Astrocyte (in vitro differentiated cells and primary cell): ENCODE results near the gene CYP1A2. TPM values are rescaled to one million over a fixed set of nuclear protein-coding genes. Genes with fewer than 3 reads are reported as not detected.

Experiments
- DNase-seq: peaks from one replicate; pipeline ENCODE4 v3.0.0-alpha.2; 2010; ENCODE audit warnings: low read depth
- FAIRE-seq: peaks from 2 replicates; lab custom pipeline; 2011; peaks lifted over from hg19 to GRCh38; lab: Jason Lieb, UNC
- H2AFZ ChIP-seq: 2 replicates; pipeline ENCODE4 v1.6.0; 2012; ENCODE audit warnings: low read depth, low read length, inconsistent platforms
- H3K27ac ChIP-seq: 2 replicates; pipeline ENCODE4 v1.5.1; 2011; ENCODE audit warnings: low read depth, low read length, inconsistent platforms
- H3K27me3 ChIP-seq: 2 replicates; pipeline ENCODE4 v1.6.0; 2011; ENCODE audit warnings: low read length, inconsistent platforms; ENCODE audit not compliant: insufficient read depth
- H3K36me3 ChIP-seq: 2 replicates; pipeline ENCODE4 v1.5.1; 2011; ENCODE audit warnings: low read length, inconsistent platforms; ENCODE audit not compliant: insufficient read depth
- H3K4me1 ChIP-seq: 2 replicates; pipeline ENCODE4 v1.5.1; 2011; ENCODE audit warnings: low read length, inconsistent platforms; ENCODE audit not compliant: insufficient read depth
- H3K4me2 ChIP-seq: 2 replicates; pipeline ENCODE4 v1.6.0; 2012; ENCODE audit warnings: low read length, inconsistent platforms
- H3K4me3 ChIP-seq: 2 replicates; pipeline ENCODE4 v1.5.1; 2011; ENCODE audit warnings: low read depth, mild to moderate bottlenecking, low read length, inconsistent platforms; ENCODE audit not compliant: insufficient read depth
- H3K79me2 ChIP-seq: 2 replicates; pipeline ENCODE4 v1.6.0; 2012; ENCODE audit warnings: mild to moderate bottlenecking, low read length, inconsistent platforms; ENCODE audit not compliant: insufficient read depth
- H3K9ac ChIP-seq: 2 replicates; pipeline ENCODE4 v1.6.0; 2012; ENCODE audit warnings: mild to moderate bottlenecking, low read length, inconsistent platforms
- H3K9me3 ChIP-seq: 2 replicates; pipeline ENCODE4 v1.5.1; 2012; ENCODE audit warnings: low read depth, mild to moderate bottlenecking, low read length, inconsistent platforms; ENCODE audit not compliant: insufficient read depth
- H4K20me1 ChIP-seq: 2 replicates; pipeline ENCODE4 v1.6.0; 2012; ENCODE audit warnings: low read length, inconsistent platforms; ENCODE audit not compliant: insufficient read depth
- H3K27ac Mint-ChIP-seq: one replicate; pipeline ENCODE4 v1.8.0; 2021; ENCODE audit warnings: mild to moderate bottlenecking, mixed read lengths; ENCODE audit not compliant: unreplicated experiment
- H3K27me3 Mint-ChIP-seq: one replicate; pipeline ENCODE4 v1.8.0; 2021; ENCODE audit warnings: low read depth, mixed read lengths; ENCODE audit not compliant: unreplicated experiment
- H3K36me3 Mint-ChIP-seq: one replicate; pipeline ENCODE4 v1.8.0; 2021; ENCODE audit warnings: low read depth, mixed read lengths; ENCODE audit not compliant: unreplicated experiment
- H3K4me1 Mint-ChIP-seq: one replicate; pipeline ENCODE4 v1.8.0; 2021; ENCODE audit warnings: low read depth, mixed read lengths; ENCODE audit not compliant: unreplicated experiment
- H3K4me3 Mint-ChIP-seq: one replicate; pipeline ENCODE4 v1.8.0; 2021; ENCODE audit warnings: mild to moderate bottlenecking, moderate library complexity, mixed read lengths; ENCODE audit not compliant: unreplicated experiment
- H3K9me3 Mint-ChIP-seq: one replicate; pipeline ENCODE4 v1.8.0; 2021; ENCODE audit warnings: mild to moderate bottlenecking, mixed read lengths; ENCODE audit not compliant: unreplicated experiment
- CTCF ChIP-seq: IDR thresholded peaks from 2 replicates; pipeline ENCODE4 v1.5.1; 2011; ENCODE audit warnings: low read depth, mild to moderate bottlenecking, inconsistent platforms, low read length, moderate library complexity; ENCODE audit not compliant: insufficient read depth
- EZH2 ChIP-seq: IDR thresholded peaks from 2 replicates; pipeline ENCODE4 v1.6.1; 2012; ENCODE audit warnings: mild to moderate bottlenecking, low read length, inconsistent platforms; ENCODE audit not compliant: insufficient read depth
- microRNA-seq: library from miRNA; unstranded; fragments of <30 nt; microRNA quantifications from one replicate; pipeline ENCODE4 v1.2.0, GENCODE V29; 2020
- total RNA-seq: library from RNA; stranded (reverse); gene quantifications from 2 replicates; pipeline ENCODE4 v1.2.1, GENCODE V29; 2021

CYP1A2 gene
- total RNA-seq, 1 donor from 2014 or later = not detected

GRCh38 chr15:74804935-74805334 is 56.3 kb downstream of the CYP1A2 start:
- peaks cover 4% of the 10 kb centered on the region for H3K36me3 Mint-ChIP-seq
- no peak for TF ChIP-seq EZH2
- no peak for TF ChIP-seq CTCF
- H3K27me3 Mint-ChIP-seq = no peaks in the 10 kb centered on the region
- Histone ChIP-seq H3K27me3 (no peaks in the 10 kb centered on the region), H3K27ac (no peak overlapping the region), H3K4me1 (peaks cover 8% of the 10 kb centered on the region), H3K9me3 (no peaks in the 10 kb centered on the region), H4K20me1 (peaks cover 11% of the 10 kb centered on the region), H3K4me3 (no peak overlapping the region), H2AFZ (no peak overlapping the region), H3K9ac (no peak overlapping the region), H3K36me3 (peaks cover 1% of the 10 kb centered on the region), H3K4me2 (no peak overlapping the region), H3K79me2 (no peaks in the 10 kb centered on the region)
- no peak overlapping the region for H3K4me3 Mint-ChIP-seq
- DNase-seq (no peak), FAIRE-seq (no peak)
- H3K4me1 Mint-ChIP-seq = peaks cover 10% of the 10 kb centered on the region
- H3K9me3 Mint-ChIP-seq = no peaks in the 10 kb centered on the region
- no peak overlapping the region for H3K27ac Mint-ChIP-seq

Small RNA genes lying within 50 kb of the gene (microRNA-seq; reads per million reads assigned to microRNA genes)
- gene MIR4513 = not detected

Other genes with a start within 250 kb of the CYP1A2 start
- 11.9 and 18.5 TPM in 2 replicates for gene ARID3B, start 207.6 kb upstream of the CYP1A2 start, total RNA-seq
- 57.4 and 65.8 TPM in 2 replicates for gene CLK3, start 133.0 kb upstream of the CYP1A2 start, total RNA-seq
- 44.1 and 47.6 TPM in 2 replicates for gene EDC3, start 52.8 kb upstream of the CYP1A2 start, total RNA-seq
- gene CYP1A1, start 23.3 kb upstream of the CYP1A2 start, total RNA-seq = 0.58 and 0.91 TPM in 2 replicates
- 45.4 and 49.8 TPM in 2 replicates for gene CSK, start 33.2 kb downstream of the CYP1A2 start, total RNA-seq
- gene LMAN1L, start 64.0 kb downstream of the CYP1A2 start, total RNA-seq = 0.32 TPM in 1 of 2 replicates, not detected in the other
- not detected in 2 replicates for gene CPLX3, start 77.8 kb downstream of the CYP1A2 start, total RNA-seq
- 14.2 and 15.6 TPM in 2 replicates for gene ULK3, start 94.3 kb downstream of the CYP1A2 start, total RNA-seq
- gene SCAMP2, start 124.5 kb downstream of the CYP1A2 start, total RNA-seq = 56.4 and 58.7 TPM in 2 replicates
- 25.9 and 29.2 TPM in 2 replicates for gene MPI, start 141.2 kb downstream of the CYP1A2 start, total RNA-seq
- gene FAM219B, start 158.0 kb downstream of the CYP1A2 start, total RNA-seq = 86.4 and 97.1 TPM in 2 replicates
- gene COX5A, start 189.2 kb downstream of the CYP1A2 start, total RNA-seq = 192 and 207 TPM in 2 replicates
- 4.1 and 4.7 TPM in 2 replicates for gene RPP25, start 207.9 kb downstream of the CYP1A2 start, total RNA-seq
- gene SCAMP5, start 246.7 kb downstream of the CYP1A2 start, total RNA-seq = 18.7 and 23.1 TPM in 2 replicates